A673 (cell line): ENCODE results near the gene RTN1. TPM values are rescaled to one million over a fixed set of nuclear protein-coding genes. Genes with fewer than 3 reads are reported as not detected.

Source experiments
- BruUV-seq: library from RNA; stranded (reverse); fragments of 400-500 nt; replicated peaks from 2 replicates; lab custom pipeline; 2021; lab: Mats Ljungman, UMichigan
- CTCF ChIA-PET: fragments of 300-600 bp; sonication (Branson Sonifier 250); formaldehyde crosslinking; loops from one replicate; lab custom pipeline; 2022; ENCODE audit warnings: antibody characterized with exemption; lab: Charles Lee
- POLR2A ChIA-PET: fragments of 300-600 bp; sonication (Branson Sonifier 250); formaldehyde crosslinking; loops from one replicate; lab custom pipeline; 2022; ENCODE audit warnings: antibody characterized with exemption; ENCODE audit not compliant: low non-redundant PET; lab: Charles Lee
- DNase-seq: peaks from one replicate; pipeline ENCODE4 v3.0.0-alpha.2; 2015; ENCODE audit warnings: low spot score
- H3K27ac ChIP-seq: fragments of 200-600 bp; sonication (generic); 2 replicates; pipeline ENCODE4 v1.5.1; 2016; ENCODE audit warnings: mixed run types, low read depth, mild to moderate bottlenecking, mixed read lengths, antibody characterized with exemption, low read length; ENCODE audit not compliant: poor library complexity, severe bottlenecking
- H3K27me3 ChIP-seq: fragments of 200-600 bp; sonication (generic); replicated peaks from 2 replicates; pipeline ENCODE4 v1.6.1; 2017; ENCODE audit warnings: mixed run types, low read depth, mild to moderate bottlenecking, mixed read lengths, antibody characterized with exemption, low read length; ENCODE audit not compliant: insufficient read depth, poor library complexity
- H3K36me3 ChIP-seq: fragments of 200-600 bp; sonication (generic); 2 replicates; pipeline ENCODE4 v1.6.1; 2016; ENCODE audit warnings: mixed run types, mild to moderate bottlenecking, mixed read lengths, antibody characterized with exemption, low read length; ENCODE audit not compliant: insufficient read depth, poor library complexity, severe bottlenecking
- H3K4me1 ChIP-seq: fragments of 200-600 bp; sonication (generic); 2 replicates; pipeline ENCODE4 v1.6.1; 2017; ENCODE audit warnings: mixed run types, mild to moderate bottlenecking, mixed read lengths, antibody characterized with exemption, low read length; ENCODE audit not compliant: insufficient read depth, poor library complexity, severe bottlenecking
- H3K4me3 ChIP-seq: fragments of 200-600 bp; sonication (generic); 2 replicates; pipeline ENCODE4 v1.5.1; 2016; ENCODE audit warnings: low read depth, mixed run types, mild to moderate bottlenecking, mixed read lengths, low read length; ENCODE audit not compliant: poor library complexity, severe bottlenecking
- H3K9me3 ChIP-seq: fragments of 200-600 bp; sonication (generic); 2 replicates; pipeline ENCODE4 v1.6.1; 2016; ENCODE audit warnings: mixed run types, low read depth, mild to moderate bottlenecking, mixed read lengths, antibody characterized with exemption, low read length; ENCODE audit not compliant: poor library complexity, severe bottlenecking
- CTCF ChIP-seq: fragments of 300-800, 200-600 bp; sonication (generic); conservative IDR thresholded peaks from 2 replicates; pipeline ENCODE4 v1.5.1; 2017; ENCODE audit warnings: low read depth, mild to moderate bottlenecking, antibody characterized with exemption, low read length, moderate library complexity, mixed read lengths
- EZH2 ChIP-seq: fragments of 200-600 bp; sonication (generic); IDR thresholded peaks from 2 replicates; pipeline ENCODE4 v1.6.1; 2017; ENCODE audit warnings: borderline replicate concordance, low read depth, mild to moderate bottlenecking, mixed read lengths, antibody characterized with exemption, low read length; ENCODE audit not compliant: poor library complexity, severe bottlenecking
- intact Hi-C: fragments of 100-400 bp; cut with micrococcal nuclease; formaldehyde crosslinking; loops from one replicate; pipeline ENCODE4 v1.10.0; 2022; ENCODE audit not compliant: unreplicated experiment
- total RNA-seq: library from RNA; stranded (reverse); gene quantifications from 2 replicates; pipeline ENCODE4 v1.2.3, GENCODE V29; 2021

The RTN1 gene
- total RNA-seq, 1 experiment from 2014 or later: 4.0 TPM

GRCh38 chr14:59739794-59740193 is 130.8 kb downstream of the RTN1 start:
- CTCF ChIA-PET: no interaction called here
- TF ChIP-seq CTCF (no peak), EZH2 (no peak)
- Histone ChIP-seq H3K27me3 (no peaks in the 10 kb centered on the region), H3K4me3 (no peak overlapping the region), H3K27ac (no peak overlapping the region), H3K36me3 (no peaks in the 10 kb centered on the region), H3K9me3 (no peaks in the 10 kb centered on the region), H3K4me1 (peaks cover 5% of the 10 kb centered on the region)
- BruUV-seq: no TSS peak
- POLR2A ChIA-PET: no interaction called here
- intact Hi-C loops: no loop called here
- no peak for DNase-seq

- Histone ChIP-seq H3K27me3 (no peaks in the 10 kb centered on the region), H3K9me3 (no peaks in the 10 kb centered on the region), H3K4me1 (no peaks in the 10 kb centered on the region), H3K36me3 (no peaks in the 10 kb centered on the region), H3K4me3 (no peak overlapping the region), H3K27ac (no peak overlapping the region)
- TF ChIP-seq EZH2 (no peak), CTCF (no peak)
- intact Hi-C loops: no loop called here
- DNase-seq: no peak
- CTCF ChIA-PET: no interaction called here
- no TSS peak for BruUV-seq
- POLR2A ChIA-PET: no interaction called here
Observed at GRCh38 chr14:59728304-59728703, 142.3 kb downstream of the RTN1 start.

- POLR2A ChIA-PET: no interaction called here
- intact Hi-C loops: no loop called here
- DNase-seq: no peak
- CTCF ChIA-PET: no interaction called here
- Histone ChIP-seq H3K27me3 (no peaks in the 10 kb centered on the region), H3K9me3 (no peaks in the 10 kb centered on the region), H3K36me3 (no peaks in the 10 kb centered on the region), H3K27ac (no peak overlapping the region), H3K4me1 (no peaks in the 10 kb centered on the region), H3K4me3 (no peak overlapping the region)
- BruUV-seq: no TSS peak
- TF ChIP-seq CTCF (no peak), EZH2 (no peak)
Observed at GRCh38 chr14:59727073-59727661, 143.4 kb downstream of the RTN1 start.
